Body of pancreas (tissue), 4 donors: Measurements from ENCODE around the gene CSTB.

Source experiments
- POLR2A ChIP-seq, 3 donors: fragments of 450-650 bp; IDR thresholded peaks; one replicate each; pipeline ENCODE4 v1.6.1; 2016; ENCODE audit warnings: antibody characterized with exemption in 3 of 3, mild to moderate bottlenecking in 2 of 3
- TF ChIP-seq, protein P1 (sequence below), 7 experiments: fragments of 450-650 bp in 4 of 7; fragments of 200-600 bp in 3 of 7; sonication (generic) in 3 of 7; IDR thresholded peaks; one replicate each; pipeline ENCODE4 v1.5.1; 2016 to 2019; ENCODE audit warnings: antibody characterized with exemption in 7 of 7

DNA sequence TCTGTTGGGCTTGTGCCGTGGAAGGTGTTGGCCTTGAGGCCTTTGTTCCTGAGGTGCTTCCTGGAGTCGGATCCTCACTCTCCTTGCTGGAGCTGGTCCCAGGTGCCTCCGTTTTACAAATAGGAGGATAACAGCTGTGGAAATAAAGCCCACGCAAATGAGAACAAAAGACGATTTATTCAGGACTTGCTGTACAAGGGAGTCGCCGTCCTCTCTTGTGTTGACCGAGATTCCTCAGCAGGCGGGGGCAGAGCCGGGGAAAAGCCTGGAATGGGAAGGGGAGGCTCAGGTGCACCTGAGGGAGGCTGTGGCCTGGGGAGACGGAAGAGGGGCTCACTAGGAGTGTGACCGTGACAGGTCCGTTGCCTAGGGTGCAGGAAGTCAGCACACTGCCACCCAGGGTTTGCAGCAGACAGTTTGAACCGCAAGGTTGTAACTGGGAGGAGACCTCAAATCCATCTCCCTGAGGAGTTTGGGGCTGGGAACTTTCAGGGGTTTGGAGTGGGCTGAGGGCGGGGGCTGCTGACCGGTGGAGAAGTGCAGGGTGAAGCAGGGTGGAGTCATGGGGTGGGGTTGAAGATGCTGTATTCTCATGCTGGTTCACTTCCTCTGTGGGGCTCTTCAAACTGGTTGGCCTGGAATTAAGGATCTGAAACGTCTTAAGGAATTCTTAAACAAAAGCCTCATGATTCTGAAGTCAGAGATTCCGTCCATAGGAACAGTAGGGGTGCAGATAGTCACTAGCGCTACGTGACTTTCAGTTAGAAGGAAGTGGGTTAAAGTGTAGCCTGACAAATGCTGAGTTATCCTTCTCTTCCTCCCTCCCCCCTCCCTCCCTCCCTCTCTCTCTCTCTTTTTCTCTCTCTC is 2.6 kb upstream of the CSTB start:
- TF ChIP-seq, protein P1, sequence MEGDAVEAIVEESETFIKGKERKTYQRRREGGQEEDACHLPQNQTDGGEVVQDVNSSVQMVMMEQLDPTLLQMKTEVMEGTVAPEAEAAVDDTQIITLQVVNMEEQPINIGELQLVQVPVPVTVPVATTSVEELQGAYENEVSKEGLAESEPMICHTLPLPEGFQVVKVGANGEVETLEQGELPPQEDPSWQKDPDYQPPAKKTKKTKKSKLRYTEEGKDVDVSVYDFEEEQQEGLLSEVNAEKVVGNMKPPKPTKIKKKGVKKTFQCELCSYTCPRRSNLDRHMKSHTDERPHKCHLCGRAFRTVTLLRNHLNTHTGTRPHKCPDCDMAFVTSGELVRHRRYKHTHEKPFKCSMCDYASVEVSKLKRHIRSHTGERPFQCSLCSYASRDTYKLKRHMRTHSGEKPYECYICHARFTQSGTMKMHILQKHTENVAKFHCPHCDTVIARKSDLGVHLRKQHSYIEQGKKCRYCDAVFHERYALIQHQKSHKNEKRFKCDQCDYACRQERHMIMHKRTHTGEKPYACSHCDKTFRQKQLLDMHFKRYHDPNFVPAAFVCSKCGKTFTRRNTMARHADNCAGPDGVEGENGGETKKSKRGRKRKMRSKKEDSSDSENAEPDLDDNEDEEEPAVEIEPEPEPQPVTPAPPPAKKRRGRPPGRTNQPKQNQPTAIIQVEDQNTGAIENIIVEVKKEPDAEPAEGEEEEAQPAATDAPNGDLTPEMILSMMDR (IDR thresholded peaks at IDR 0.05) = no peak
- no peak for TF ChIP-seq POLR2A (IDR thresholded peaks at IDR 0.05)
